ENCODE data around the gene BEST2. TPM values are rescaled to one million over a fixed set of nuclear protein-coding genes. Genes with fewer than 3 reads are reported as not detected.

The BEST2 gene
- total RNA-seq, 1 experiment from 2014 or later: 3.3 TPM

- TF ChIP-seq, protein P1, sequence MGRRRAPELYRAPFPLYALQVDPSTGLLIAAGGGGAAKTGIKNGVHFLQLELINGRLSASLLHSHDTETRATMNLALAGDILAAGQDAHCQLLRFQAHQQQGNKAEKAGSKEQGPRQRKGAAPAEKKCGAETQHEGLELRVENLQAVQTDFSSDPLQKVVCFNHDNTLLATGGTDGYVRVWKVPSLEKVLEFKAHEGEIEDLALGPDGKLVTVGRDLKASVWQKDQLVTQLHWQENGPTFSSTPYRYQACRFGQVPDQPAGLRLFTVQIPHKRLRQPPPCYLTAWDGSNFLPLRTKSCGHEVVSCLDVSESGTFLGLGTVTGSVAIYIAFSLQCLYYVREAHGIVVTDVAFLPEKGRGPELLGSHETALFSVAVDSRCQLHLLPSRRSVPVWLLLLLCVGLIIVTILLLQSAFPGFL (CRISPR knock-in tag; IDR thresholded peaks at IDR 0.05; ENCODE audit: borderline replicate concordance): no peak
- TF ChIP-seq MYBL2 (CRISPR knock-in tag; IDR thresholded peaks at IDR 0.05): 0 out of 2 replicates have a peak, but pooled peaks have one; percentile 22
- TF ChIP-seq AFF4 (CRISPR knock-in tag; IDR thresholded peaks at IDR 0.05; ENCODE audit: borderline replicate concordance): no peak
- no peak for TF ChIP-seq GTF2I (CRISPR knock-in tag; conservative IDR thresholded peaks at IDR 0.05)
- TF ChIP-seq ZMAT4 (CRISPR knock-in tag; IDR thresholded peaks at IDR 0.05): no peak
- no peak for TF ChIP-seq CREM (CRISPR knock-in tag; IDR thresholded peaks at IDR 0.05)
- TF ChIP-seq ZNF416 (CRISPR knock-in tag; IDR thresholded peaks at IDR 0.05): no peak
- TF ChIP-seq TEAD4 (CRISPR knock-in tag; IDR thresholded peaks at IDR 0.05): peak; percentile 48; the same call in 1 of the 2 replicates
- TF ChIP-seq ZNF423 (CRISPR knock-in tag; IDR thresholded peaks at IDR 0.05): no peak
- TF ChIP-seq ZSCAN18 (CRISPR knock-in tag; IDR thresholded peaks at IDR 0.05): no peak
- peak; percentile 95; the same call in 1 of the 2 replicates for TF ChIP-seq FOXK1 (CRISPR knock-in tag; IDR thresholded peaks at IDR 0.05)
- no peak for TF ChIP-seq ATF6 (CRISPR knock-in tag; IDR thresholded peaks at IDR 0.05)
- TF ChIP-seq NFE2L1 (CRISPR knock-in tag; IDR thresholded peaks at IDR 0.05): no peak
- TF ChIP-seq RELA (CRISPR knock-in tag; IDR thresholded peaks at IDR 0.05; ENCODE audit: borderline replicate concordance): no peak
- TF ChIP-seq NR3C1 (CRISPR knock-in tag; conservative IDR thresholded peaks at IDR 0.05; ENCODE audit: low read depth): no peak
- TF ChIP-seq ZNF317 (CRISPR knock-in tag; IDR thresholded peaks at IDR 0.05; ENCODE audit: borderline replicate concordance, low read depth): no peak
- TF ChIP-seq, protein P2, sequence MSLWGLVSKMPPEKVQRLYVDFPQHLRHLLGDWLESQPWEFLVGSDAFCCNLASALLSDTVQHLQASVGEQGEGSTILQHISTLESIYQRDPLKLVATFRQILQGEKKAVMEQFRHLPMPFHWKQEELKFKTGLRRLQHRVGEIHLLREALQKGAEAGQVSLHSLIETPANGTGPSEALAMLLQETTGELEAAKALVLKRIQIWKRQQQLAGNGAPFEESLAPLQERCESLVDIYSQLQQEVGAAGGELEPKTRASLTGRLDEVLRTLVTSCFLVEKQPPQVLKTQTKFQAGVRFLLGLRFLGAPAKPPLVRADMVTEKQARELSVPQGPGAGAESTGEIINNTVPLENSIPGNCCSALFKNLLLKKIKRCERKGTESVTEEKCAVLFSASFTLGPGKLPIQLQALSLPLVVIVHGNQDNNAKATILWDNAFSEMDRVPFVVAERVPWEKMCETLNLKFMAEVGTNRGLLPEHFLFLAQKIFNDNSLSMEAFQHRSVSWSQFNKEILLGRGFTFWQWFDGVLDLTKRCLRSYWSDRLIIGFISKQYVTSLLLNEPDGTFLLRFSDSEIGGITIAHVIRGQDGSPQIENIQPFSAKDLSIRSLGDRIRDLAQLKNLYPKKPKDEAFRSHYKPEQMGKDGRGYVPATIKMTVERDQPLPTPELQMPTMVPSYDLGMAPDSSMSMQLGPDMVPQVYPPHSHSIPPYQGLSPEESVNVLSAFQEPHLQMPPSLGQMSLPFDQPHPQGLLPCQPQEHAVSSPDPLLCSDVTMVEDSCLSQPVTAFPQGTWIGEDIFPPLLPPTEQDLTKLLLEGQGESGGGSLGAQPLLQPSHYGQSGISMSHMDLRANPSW (CRISPR knock-in tag; conservative IDR thresholded peaks at IDR 0.05; ENCODE audit: low read depth): no peak
- no peak for TF ChIP-seq ESRRA (CRISPR knock-in tag; IDR thresholded peaks at IDR 0.05; ENCODE audit: borderline replicate concordance)
- TF ChIP-seq ZNF263 (CRISPR knock-in tag; IDR thresholded peaks at IDR 0.05; ENCODE audit: low read depth): no peak
- peak; percentile 64; the same call in 1 of the 2 replicates for TF ChIP-seq SP1 (CRISPR knock-in tag; conservative IDR thresholded peaks at IDR 0.05)
- TF ChIP-seq GABPB1 (CRISPR knock-in tag; IDR thresholded peaks at IDR 0.05): peak; percentile 80
- TF ChIP-seq ZNF396 (CRISPR knock-in tag; IDR thresholded peaks at IDR 0.05; ENCODE audit: borderline replicate concordance): no peak
- TF ChIP-seq ZNF219 (CRISPR knock-in tag; IDR thresholded peaks at IDR 0.05; ENCODE audit: borderline replicate concordance): peak; percentile 4; the same call in 1 of the 2 replicates
- TF ChIP-seq ELF4 (CRISPR knock-in tag; IDR thresholded peaks at IDR 0.05; ENCODE audit: low read depth): peak; percentile 75; the same call in 1 of the 2 replicates
- peak; percentile 73 for TF ChIP-seq FOXP4 (CRISPR knock-in tag; IDR thresholded peaks at IDR 0.05)
- TF ChIP-seq EMX1 (CRISPR knock-in tag; IDR thresholded peaks at IDR 0.05): no peak
These were observed 39.9 kb downstream of the BEST2 start, which contains the start of gene JUNB (continued) for GRCh38 chr19:12791345-12792050.

Data from WTC11 (cell line).